ENCODE measurements around the gene GPR17. TPM values are rescaled to one million over a fixed set of nuclear protein-coding genes. Genes with fewer than 3 reads are reported as not detected.

The GPR17 gene
- total RNA-seq, 1 donor = not detected

DNA sequence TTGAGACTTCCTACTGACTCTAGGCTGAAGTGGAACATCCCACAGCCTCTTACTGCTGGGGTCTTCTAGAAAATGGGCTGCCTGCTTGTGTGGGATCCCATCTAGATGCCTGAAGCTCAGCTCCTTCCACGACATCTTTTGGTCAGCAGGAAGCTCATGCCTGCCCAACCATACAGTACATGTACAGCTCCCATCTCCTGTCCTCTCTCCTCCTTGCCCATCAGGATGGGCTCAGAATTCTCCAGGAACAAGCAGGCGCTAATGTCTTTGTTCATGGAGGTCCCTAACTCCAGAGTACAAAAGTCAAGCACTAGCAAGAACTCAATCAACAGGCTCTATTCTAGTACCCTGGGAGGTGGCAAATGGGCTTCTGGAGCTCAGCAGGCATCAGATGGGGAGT is 31.7 kb upstream of the GPR17 start:
- DNase-seq (ENCODE audit: low read depth in 2 of 3, low spot score in 2 of 3) = no peak

DNA sequence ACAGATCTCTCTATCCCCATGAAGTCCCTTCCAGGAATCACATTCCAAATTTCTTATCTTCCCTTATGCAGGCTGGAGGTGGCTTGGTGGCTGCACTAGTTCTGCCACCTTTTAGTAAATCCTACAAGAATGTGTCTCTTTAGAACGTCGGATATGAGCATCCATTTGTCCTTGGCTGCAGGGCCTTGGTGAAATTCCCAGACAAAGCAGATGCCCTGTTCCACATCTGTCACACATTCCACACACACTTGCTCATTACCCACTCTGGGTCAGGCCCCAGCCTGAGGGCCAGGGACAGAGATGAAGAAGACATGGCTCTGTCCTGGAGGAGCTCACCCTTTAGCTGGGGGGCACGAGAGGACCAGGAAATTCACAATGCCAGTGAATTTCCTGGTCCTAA is 31.2 kb upstream of the GPR17 start:
- DNase-seq (ENCODE audit: low read depth in 2 of 3, low spot score in 2 of 3) = no peak

DNA sequence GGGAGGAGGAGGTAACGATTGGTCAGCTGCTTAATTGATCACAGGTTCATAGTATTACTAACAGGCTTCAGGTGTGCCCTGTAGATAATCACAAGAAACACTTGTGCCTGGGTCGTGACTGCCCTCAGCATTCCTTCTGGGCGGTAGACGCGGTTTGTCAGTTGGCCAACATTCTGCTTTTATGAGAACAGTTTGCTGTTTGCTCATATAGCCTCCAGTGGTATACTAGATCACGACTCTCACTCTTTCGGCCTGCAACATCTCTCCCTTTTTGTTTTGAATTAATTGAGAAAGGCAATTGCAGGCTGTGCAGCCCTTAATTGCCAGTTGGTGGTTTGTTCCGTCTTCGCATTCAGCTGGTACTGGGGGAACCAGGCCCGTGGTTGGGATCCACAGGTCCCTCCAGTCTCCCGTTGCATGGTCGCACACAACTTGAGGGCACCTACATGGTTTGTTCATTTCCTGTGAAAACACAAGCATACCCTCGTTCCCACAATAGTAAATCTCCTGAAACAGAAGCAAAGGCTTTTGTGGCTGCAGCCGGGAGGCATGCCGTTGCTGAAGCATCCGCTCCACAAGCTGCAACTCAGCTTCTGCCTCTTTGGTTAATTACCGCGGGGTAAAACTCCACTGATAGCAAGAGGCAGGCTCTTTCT is 30.3 kb upstream of the GPR17 start:
- peak in 1 of 3 donors; percentile 74 for DNase-seq (ENCODE audit: low read depth in 2 of 3, low spot score in 2 of 3)

DNA sequence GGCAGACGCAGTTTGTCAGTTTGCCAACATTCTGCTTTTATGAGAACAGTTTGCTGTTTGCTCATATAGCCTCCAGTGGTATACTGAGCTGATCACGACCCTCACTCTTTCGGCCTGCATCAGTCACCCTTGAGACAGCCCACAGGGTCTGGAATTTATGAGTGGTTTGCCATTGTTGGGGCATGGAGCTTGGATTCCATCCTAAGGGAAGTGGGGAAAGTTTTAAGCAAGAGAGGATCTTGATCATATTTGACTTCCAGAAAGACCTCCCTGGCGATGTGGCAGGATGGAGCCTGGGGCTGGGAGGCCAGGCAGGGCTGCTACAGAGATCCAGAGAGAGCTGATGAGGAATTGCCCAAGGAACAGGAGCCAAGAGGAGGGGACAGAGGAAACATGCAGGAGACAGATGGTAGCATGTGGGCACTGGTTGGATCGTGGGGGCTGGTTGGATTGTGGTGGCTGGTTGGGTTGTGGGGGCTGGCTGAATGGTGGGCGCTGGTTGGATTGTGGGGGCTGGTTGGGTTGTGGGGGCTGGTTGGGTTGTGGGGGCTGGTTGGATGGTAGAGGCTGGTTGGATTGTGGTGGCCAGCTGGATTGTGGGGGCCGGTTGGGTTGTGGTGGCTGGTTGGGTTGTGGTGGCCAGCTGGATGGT is 27.3 kb upstream of the GPR17 start:
- no peak for DNase-seq (ENCODE audit: low read depth in 2 of 3, low spot score in 2 of 3)

DNA sequence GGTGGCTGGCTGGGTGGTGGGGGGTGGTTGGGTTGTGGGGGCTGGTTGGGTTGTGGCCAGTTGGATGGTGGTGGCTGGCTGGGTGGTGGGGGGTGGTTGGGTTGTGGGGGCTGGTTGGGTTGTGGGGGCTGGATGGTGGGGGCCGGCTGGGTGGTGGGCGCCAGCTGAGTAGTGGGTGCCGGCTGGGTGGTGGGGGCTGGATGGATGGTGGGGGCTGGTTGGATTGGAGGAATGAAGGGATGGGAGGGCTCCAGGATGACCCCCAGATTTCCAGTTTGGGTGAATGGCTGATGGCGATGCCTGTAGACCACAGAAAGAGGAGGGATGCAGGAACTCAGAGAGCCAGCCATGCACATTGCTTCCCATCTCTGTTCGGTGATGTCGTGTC is 26.8 kb upstream of the GPR17 start:
- DNase-seq (ENCODE audit: low read depth in 2 of 3, low spot score in 2 of 3) = no peak

DNA sequence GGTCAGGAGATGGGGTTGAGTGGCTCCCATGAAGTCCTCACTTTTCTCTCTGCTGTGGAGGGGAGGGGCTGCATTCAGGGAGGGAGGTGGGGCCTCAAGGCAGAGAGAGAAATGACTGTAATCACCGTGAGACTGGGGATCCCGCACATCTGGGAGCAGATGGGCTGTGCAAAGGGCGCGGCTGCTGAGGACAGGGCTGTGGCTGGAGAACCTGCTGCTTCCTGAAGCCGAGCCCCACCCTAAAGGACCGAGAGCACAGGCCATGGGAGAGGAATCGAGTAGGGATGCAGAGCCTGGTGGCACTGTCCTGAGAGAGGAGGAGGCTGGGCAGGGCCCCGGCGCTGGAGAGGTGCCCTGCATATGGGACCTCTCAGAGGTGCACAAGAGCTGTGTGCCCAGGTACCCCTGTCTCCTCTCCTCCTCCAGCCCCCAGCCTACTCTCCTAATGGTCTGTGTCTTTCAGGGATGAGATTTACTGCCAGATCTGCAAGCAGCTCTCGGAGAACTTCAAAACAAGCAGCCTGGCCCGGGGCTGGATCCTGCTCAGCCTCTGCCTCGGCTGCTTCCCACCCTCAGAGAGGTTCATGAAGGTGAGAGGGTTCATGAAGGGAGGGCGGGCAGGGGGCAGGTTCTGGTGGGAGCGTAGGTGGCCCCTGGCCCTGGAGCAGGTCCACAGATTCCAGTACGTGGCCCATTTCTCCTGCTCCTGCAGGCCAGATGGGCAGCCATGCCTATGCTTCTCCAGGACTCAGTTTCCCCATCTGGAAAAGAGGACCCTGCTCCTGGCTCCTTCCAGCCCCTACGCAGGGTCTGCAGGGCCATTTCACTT is 25.9 kb upstream of the GPR17 start:
- DNase-seq (ENCODE audit: low read depth in 2 of 3, low spot score in 2 of 3) = no peak

DNA sequence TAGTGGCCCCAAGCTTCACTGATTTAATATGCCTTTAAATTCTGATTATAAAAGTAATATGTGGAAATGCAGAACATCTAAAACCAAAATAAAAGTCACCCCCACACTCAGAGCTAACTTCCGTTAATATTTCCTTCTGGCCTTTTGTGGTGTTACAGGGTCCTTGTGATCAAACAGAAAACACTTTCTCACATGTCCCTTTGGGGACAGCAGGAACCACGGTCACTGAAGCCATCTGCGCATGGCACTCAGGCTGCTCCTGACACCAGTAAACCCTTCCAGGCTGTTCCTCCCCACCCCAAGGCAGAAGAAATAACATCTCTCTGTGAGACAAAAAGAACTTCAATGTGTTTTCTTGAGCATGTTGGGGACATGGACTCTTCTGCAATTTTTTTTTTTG is 25.1 kb upstream of the GPR17 start:
- DNase-seq (ENCODE audit: low read depth in 2 of 3, low spot score in 2 of 3) = peak in 1 of 3 donors; percentile 75

DNA sequence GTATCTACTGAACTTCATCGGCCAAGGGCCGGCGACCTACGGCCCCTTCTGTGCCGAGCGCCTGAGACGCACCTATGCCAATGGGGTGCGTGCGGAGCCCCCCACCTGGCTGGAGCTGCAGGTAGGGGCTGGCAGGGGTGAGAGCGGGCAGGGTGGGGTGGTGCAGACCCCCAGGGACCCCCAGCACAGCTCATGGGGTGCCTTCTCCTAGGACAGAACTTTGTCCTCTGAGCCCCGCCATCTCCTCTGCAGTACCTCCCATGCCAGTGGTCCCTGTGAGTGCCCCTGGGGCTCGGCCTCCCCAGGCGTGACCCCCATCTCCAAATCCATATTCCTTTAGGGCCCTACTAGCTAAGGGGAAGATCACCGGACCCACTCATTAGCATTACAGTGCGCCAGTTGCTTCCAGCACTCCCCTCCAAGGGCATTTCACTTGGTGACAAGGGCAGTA is 23.9 kb upstream of the GPR17 start:
- no peak for DNase-seq (ENCODE audit: low read depth in 2 of 3, low spot score in 2 of 3)

DNA sequence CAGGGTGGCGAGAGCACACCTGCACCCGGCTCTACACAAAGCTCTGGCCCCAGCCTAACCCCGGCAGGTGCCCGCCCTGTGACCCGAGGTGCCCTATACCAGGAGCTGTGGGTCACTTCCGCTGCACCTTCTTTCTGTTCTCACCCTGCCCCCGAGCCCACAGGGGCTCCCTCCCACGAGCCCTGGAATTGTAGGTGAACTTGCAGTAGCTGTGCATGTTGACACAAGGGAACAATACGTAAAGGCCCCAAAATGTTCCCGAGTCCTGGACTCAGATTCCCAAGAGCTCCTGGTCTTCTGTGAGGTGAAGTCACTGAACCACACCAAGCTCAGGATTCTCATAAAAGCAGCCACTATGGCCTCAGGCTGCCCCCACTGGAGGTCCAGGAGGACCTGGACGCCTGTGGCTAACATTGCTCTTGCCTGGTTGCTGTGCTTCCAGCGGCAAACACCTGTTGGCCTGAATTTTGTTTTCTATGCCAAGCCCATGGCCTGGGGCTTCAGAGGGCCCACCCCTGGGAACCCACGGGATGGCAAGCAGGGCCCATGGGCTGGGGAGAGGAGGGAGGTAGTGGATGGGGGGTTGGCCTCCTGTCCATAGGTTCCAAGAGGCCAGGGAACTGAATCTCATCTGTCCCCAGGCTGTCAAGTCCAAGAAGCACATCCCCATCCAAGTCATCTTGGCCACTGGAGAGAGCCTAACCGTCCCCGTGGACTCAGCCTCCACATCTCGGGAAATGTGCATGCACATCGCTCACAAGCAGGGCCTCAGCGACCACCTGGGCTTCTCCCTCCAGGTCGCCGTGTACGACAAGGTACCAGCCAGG is 23.2 kb upstream of the GPR17 start:
- no peak for DNase-seq (ENCODE audit: low read depth in 2 of 3, low spot score in 2 of 3)

DNA sequence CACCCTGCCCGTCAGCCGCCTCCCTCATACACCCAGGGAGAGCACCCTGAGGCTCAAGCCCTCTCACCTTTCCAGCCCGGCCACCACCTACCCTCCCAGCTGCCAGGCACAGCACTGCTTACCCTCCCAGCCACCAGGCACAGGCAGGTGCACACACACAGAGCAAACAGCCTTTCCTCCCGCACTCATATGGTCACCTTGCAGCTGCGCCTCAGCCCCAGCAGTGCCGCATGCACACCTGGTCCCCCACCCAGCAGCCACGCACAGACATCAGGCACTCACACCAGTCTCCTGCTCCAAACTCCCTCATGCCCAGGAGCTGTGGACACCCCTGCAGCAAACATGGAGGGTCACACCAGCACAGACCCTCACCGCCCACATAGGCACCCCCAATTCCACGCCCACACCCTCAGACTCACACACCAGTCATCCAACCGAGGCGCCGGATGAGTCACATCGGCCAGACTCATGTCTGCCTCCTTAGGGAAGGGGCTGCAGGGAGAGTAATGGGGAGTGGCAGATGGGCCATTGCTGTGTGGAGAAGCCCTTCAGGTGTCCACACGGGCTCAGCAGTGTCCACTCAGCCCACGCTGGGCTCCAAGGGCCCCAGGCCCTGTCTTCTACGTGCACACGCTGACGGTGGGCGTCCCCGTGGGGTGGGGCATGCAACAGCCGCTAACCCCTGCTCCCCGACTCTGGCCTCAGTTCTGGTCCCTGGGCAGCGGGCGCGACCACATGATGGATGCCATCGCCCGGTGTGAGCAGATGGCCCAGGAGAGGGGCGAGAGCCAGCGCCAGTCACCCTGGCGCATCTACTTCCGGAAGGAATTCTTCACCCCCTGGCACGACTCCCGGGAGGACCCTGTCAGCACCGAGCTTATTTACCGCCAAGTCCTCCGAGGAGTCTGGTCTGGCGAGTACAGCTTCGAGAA is 22.3 kb upstream of the GPR17 start:
- DNase-seq (ENCODE audit: low read depth in 2 of 3, low spot score in 2 of 3) = no peak

DNA sequence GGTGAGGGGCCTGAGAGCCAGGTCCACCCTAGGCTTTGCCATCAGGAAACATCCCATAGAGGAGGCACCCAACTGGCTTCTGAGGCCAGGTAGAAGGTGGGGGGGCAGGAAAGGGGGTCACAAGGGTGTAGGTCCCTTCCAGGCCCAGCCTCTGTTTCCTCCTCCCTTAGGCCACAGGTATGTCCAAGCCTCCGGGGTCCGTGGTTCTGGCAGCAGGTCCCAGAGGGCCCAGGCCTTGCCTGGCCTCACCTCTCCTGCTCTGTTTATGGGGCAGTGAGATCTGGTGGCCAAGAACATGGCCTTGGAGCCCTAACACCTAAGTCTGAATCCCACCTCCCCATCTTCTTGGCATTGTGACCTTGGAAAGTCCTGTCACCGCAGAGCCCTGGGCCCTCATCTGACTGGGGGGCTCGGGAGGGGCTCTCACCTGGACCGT is 21.6 kb upstream of the GPR17 start:
- DNase-seq (ENCODE audit: low read depth in 2 of 3, low spot score in 2 of 3) = no peak

DNA sequence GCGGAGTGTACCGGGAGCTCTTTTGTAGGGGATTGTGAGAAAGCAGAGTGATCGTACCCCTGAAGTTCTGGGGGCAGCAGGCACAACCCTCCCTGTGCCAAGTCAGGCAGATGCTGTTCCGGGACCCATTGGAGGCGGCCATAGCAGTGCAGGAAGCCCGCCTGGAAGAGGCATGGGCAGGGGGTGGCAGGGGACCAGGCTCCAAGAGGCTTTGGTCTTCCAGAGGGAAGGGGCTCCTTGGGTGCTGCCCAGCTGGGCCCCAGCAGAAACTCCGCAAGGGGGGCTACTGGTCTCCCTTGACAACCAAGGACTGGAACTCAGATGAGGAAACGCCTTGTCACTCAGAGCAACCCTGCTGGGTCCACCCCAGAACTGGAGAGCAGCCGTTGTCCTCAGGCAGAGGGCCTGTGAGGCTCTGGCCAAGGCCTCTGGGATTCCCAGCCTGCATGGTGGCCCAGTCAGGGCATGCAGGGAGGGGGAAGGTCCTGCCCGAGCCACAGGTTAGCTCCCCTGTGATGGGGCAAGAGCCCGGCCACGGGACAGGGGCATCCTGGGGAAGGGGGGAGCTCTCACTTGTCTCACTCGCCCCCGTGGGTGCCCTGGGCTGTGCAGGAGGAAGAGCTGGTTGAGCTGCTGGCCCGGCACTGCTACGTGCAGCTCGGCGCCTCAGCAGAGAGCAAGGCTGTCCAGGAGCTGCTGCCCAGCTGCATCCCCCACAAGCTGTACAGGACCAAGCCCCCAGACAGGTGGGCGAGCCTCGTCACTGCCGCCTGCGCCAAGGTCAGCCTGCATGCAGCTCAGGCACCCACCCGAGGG is 21.0 kb upstream of the GPR17 start:
- no peak for DNase-seq (ENCODE audit: low read depth in 2 of 3, low spot score in 2 of 3)

DNA sequence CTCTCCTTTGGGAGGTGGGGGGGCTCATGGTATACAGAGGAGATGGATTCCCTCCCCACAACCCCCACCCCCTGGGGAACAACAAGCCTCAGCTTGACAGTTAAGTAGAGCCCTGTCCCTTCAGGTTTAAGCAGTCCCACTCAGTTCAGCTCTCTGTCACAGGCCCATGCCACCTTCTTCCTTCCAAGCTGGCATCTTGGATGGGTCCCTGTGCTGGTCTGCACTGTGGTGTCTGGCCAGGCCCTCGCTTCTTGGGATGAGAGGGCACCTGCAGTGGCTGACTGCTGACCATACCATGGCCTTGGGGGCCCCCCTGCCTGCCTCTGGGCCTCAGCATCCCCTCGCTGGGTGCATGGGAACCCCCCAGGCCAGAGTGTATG is 20.4 kb upstream of the GPR17 start:
- DNase-seq (ENCODE audit: low read depth in 2 of 3, low spot score in 2 of 3) = no peak

DNA sequence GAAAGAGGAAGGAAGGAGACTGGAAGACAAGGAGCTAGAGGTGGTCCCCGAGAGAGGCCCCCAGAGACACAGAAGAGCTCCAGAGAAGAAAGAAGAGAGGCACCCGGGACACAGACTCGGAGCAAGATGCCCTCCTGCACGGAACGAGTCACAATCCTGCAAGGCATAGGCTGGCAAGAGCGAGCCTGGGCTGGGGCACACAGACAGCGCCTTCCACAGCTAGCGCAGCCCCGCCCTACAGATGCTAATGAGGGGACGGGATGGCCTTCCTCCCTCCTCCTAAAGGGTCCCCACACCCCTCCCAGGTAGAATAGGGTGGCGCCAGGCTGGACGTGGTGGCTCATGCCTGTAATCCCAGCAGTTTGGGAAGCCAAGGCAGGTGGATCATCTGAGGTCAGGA is 19.8 kb upstream of the GPR17 start:
- DNase-seq (ENCODE audit: low read depth in 2 of 3, low spot score in 2 of 3) = no peak

DNA sequence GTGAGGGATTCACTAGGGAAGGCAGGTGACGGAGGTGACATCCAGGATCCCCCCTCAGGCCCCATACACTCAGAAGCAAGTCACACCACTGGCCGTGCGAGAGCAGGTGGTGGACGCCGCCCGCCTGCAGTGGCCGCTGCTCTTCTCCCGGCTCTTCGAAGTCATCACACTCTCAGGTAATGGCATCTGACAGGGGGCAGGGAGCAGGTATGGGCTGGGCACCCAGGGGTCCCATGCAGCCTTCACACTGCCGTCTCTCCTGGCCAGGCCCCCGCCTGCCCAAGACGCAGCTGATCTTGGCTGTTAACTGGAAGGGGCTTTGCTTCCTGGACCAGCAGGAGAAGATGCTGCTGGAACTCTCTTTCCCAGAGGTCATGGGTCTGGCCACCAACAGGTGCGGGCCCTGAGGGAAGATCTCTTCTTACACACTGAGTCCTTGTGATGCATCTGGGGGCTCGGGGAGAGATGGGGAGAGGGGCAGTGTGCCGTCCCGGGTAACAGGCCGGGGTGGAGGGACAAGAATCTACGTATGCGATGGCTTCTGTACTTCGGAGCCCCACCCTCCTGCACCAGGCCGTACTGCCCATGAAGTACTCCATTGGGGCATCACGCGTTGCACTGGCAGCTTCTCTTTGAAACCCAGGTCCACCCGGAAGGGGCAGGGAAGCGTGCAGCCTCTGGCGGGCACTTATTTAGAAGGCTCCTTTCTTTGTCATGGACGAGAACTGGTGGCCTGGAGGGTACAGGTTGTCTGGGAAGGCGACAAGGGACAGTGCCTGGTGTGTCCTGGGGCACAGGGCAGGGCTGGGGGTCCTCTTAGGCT is 18.8 kb upstream of the GPR17 start:
- DNase-seq (ENCODE audit: low read depth in 2 of 3, low spot score in 2 of 3) = no peak

DNA sequence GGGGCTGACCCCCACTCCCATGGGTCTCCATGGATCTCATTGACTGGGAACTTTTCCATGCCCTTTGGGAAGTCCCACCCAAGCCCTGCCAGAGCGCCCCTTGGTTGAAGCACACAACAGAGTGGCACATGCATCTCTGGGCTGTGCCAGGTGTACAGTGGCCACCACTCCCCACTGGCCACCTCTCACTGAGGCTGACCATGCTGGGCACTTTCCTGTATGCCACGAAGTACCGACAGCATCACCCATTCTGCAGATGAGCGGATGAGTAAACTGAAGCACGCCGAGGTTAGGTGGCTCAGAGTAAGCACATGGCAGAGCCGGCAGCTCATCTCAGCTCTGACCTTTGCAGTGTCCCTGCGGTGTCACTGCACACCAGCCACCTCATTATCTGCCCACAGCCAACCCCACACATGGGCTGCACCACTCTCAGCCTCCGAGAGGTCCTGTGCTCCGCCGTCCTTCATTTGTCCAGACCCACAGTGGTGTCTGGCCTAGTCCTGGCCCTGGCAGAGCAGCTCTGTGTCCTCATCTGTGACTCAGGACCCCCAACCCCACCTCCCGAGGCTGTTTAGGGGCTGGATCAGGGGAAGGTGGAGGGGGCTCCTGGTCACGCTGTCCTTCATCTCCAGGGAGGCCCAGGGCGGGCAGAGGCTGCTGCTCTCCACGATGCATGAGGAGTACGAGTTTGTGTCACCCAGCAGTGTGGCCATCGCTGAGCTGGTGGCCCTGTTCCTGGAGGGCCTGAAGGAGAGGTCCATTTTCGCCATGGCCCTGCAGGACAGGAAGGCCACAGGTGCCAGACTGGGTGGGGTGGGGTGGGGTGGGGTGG is 18.0 kb upstream of the GPR17 start:
- no peak for DNase-seq (ENCODE audit: low read depth in 2 of 3, low spot score in 2 of 3)

Measured in hematopoietic multipotent progenitor cell (in vitro differentiated cells).